Measurements from ENCODE around the gene FANCC. TPM values are rescaled to one million over a fixed set of nuclear protein-coding genes. Genes with fewer than 3 reads are reported as not detected.
"Not testable (repeated sequence)": the region's sequence is repeated elsewhere in the genome, so short reads cannot be mapped to it uniquely, and the experiment has no call there.

FANCC gene
- polyA plus RNA-seq, 1 donor, result 24.8 TPM

GRCh38 chr9:95332860-95333259 lies 15.4 kb upstream of the FANCC start:
- no peak for DNase-seq

- DNase-seq, result no peak
Measured at GRCh38 chr9:95330720-95331404, 13.4 kb upstream of the FANCC start.

- DNase-seq, result not testable (repeated sequence)
Measured at GRCh38 chr9:95329061-95329460, 11.6 kb upstream of the FANCC start.

- DNase-seq, result no peak
Measured at GRCh38 chr9:95327239-95327865, 9.8 kb upstream of the FANCC start.

DNA sequence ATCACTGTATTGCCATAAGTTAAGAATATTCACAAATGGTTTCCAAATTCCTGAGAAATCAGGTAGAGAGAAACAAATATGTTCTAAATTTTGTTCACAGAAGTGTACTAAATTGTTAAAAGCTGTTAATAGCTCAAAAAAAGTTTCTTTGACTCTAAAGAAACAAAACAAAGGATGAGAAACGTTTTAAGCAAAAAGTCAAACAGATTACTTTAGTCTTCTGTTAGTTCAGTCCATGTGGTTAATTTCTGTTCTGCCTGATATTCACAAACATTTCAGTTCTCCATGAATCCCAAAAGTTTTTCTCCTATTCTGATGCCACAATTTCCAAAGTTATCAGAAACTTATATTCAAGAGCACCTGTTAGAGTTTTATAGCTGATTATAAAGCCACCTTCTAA lies 7.7 kb upstream of the FANCC start:
- DNase-seq, result no peak

DNA sequence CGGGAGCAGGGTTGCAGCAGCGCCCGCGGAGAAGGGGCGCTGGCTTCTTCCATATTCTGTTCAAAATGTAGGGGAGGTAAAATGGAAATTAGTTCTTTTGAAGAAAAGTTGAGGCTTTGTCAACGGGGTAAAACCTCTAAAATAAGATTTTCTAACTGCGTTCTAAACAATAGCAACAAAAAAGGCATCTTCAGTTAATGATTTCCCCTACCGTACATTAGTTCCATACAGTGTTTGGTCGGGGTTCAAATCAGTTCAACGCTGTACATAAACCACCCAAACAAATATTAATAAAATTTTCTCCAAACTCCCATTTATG lies 343 bp upstream of the FANCC start:
- DNase-seq, result peak; percentile 26

DNA sequence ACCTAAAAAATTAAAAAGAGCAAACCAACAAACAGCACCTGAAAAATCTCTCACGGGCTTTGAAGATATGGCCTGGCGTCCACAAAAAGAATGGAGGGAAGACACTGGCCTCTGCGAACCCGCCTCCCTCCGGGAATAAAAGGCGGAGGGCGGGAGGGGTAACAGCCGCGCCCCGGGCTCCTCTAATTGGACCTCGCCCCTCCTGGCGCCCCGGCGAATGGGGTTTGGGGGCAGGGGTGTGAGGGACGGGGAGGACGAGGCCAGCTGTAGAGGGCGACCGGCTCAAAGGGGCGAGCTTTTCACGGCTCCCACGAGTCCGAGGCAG lies 753 bp downstream of the FANCC start:
- DNase-seq, result peak; percentile 60

DNA sequence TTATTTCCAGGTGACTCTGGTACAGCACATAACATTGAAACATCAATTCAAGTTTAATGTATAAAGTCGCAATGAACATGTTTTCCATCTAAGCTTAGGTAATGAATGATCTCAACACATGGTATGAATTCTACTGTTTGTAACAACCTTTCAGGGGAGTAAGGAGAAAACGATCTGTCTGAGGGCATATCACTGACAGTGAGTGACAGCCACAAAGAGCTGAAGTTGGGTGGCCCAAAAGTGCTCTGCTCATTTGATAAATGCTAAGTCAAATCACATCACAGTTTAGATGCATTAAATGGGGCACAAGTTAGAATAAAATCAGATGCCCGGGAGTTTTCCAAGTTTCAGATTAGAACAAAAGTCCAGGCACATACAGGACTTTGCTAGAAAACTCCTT lies 1.2 kb downstream of the FANCC start:
- DNase-seq, result no peak

GRCh38 chr9:95315108-95315746 lies 2.3 kb downstream of the FANCC start:
- no peak for DNase-seq

GRCh38 chr9:95313010-95313498 lies 4.5 kb downstream of the FANCC start:
- peak; percentile 62 for DNase-seq

DNA sequence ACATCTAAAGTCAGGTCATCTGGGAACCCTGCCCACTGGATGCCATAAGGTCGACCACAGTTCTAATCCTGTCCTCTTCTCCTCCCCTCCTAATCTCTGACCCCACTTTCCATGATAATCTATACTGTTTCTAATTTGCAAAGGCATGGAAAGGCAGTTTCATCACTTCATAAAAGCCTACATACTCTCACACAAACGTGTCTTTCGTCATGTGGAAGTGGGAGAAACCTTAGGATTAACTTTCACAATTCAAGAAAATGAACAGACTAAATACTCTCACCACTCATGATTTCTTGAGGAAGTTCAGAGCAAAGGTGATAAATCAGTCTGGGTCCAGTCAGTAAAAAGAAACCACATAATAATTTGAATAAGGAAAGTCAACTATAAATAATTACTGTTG lies 5.5 kb downstream of the FANCC start:
- DNase-seq, result no peak

DNA sequence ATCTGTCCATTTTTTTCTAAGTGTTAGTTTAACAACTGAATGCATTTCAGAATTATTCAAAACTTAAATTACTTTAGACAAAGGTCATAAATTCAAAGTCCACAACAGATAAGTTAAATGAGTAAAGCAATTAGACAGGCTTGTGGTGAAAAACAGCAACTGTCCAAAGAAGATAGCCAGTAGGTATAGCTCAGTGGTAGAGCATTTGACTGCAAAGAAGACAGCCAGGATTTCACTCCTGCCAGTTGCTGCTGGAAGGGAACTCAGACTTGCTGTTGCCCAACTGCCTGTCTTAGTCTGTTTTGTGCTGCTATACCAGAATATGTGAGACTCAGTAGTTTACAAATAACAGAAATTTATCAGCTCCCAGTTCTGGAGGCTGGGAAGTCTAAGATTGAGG lies 10.0 kb downstream of the FANCC start:
- no peak for DNase-seq

- no peak for DNase-seq
Measured at GRCh38 chr9:95306819-95307218, 10.7 kb downstream of the FANCC start.

DNA sequence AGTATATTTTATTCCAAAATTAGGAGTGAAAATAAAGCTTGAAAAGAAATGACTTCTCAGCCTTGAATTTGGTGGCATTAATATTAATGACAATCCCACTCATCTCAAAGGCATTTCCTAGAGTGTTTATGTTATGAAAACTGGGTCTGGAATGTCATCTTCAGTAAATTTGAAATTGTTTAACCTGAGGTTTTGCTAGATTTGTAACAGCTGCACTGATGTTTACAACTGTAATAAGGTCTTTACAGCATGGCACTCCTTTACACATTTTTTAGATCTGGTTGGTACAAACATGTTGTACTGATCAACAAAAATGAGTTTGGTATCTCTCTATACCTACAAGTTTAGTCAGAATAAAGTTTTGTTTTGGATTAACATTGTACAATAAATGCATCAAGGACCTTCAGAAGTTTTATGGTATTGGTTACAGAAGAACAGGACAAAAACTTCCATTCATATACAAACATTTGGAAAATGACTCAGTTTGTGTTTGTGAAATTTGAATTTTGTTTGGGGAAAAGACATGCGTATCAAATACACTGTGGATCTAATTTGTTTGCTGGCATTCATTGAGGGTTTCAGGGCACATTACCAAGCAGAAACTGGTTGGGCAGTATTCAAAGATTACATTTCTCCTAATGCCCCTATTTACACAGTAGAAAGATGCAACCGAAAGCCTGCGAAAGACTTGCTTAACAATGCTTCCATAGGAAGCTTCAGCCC lies 11.6 kb downstream of the FANCC start:
- no peak for DNase-seq

- no peak for DNase-seq
Measured at GRCh38 chr9:95302479-95302878, 15.0 kb downstream of the FANCC start.

GRCh38 chr9:95297760-95298159 lies 19.7 kb downstream of the FANCC start:
- DNase-seq, result no peak

DNA sequence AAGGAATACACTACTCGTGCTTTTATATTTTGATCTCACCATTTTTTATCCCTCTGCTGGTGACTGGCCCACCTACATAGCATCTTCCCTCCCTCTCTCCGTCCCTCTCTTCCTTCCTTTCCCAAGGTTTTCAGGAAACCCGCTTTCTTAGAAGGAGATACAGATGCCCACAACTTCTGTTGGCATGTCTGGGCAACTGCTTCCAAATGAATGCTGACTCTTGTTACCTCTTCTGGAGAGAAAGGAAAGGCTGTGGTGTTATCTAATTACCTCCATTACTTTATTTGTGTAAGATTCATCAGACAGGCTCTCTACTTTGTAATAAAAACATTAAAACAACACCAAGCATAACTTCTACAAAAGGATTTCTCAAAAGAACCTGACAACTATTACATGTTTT lies 20.2 kb downstream of the FANCC start:
- DNase-seq, result no peak

DNA sequence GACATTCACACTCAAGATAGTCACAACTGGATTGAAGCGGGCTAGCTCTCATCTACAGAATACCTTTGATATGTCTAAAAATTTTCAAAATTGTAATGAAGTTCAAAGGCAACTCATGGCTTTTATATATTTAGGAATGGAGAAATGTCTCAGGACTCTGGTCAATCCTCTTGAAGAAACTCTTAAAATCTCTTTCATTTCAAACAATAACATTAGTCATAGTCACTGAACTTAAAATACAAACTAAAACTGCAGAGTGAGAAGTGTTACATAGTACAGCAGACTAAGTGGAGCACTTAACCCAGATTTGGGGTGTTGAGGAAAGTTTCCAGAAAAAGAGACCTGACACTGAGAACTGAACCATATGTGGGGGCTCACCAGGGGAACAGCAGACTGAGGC lies 20.7 kb downstream of the FANCC start:
- no peak for DNase-seq

DNA sequence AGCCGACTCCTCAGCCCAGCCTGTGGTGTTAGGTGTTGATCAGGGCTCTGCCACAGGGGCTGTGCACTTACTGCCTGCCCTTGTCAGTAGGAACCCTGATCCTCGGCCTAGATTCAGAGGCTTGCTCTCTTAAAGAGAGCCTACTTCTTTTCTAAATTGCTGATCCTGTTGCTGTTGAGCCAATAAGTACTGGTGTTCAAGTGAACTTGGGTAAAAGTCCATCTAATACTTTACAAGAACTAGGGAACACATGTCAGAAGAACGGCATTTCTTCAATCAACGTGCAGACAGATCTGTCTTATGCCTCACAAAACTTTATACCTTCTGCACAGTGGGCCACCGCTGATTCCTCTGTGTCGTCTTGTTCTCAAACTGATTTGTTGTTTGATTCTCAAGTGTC lies 24.2 kb downstream of the FANCC start:
- not testable (repeated sequence) for DNase-seq

- no peak for DNase-seq
Measured at GRCh38 chr9:95292226-95292625, 25.3 kb downstream of the FANCC start.

DNA sequence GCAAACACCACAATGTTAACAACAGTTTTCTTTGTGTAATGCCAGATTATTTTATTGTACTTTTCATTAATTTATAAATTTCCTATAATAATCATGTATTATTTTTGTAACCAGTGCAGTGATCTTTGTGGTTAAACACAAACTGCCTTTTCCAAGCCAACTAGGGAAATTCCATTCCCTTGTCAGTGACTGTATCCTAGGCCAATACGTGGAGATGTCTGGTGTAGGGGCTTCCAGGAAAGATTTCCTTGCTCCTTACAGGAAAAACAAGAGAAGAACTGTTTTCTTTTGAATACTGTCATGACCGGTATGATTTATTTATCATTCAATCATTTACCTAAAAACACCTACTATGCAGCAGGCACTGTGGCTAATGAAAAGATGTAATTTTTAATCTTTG lies 31.4 kb downstream of the FANCC start:
- no peak for DNase-seq

- DNase-seq, result no peak
Measured at GRCh38 chr9:95285307-95285706, 32.2 kb downstream of the FANCC start.
